Neural cell (in vitro differentiated cells): ENCODE data around the gene SLCO1C1. TPM values are rescaled to one million over a fixed set of nuclear protein-coding genes. Genes with fewer than 3 reads are reported as not detected.

Experiments used
- polyA plus RNA-seq: library from polyadenylated mRNA; depleted of rRNA; stranded (reverse); fragments of >200 nt; gene quantifications from 2 replicates; pipeline ENCODE4 v1.2.3, GENCODE V29; 2014

SLCO1C1 gene
- polyA plus RNA-seq, 1 donor from 2014 or later = not detected

Other genes starting within 250 kb of the SLCO1C1 start
- not detected in 2 replicates for gene SLCO1B3, start 115.4 kb downstream of the SLCO1C1 start, polyA plus RNA-seq